GM19372 (cell line): ENCODE measurements around the gene SRGAP1.
"Not testable (repeated sequence)": the region's sequence is repeated elsewhere in the genome, so short reads cannot be mapped to it uniquely, and the experiment has no call there.

Source experiments
- ATAC-seq: cut with Tn5 transposase; IDR thresholded peaks from one replicate; pipeline ENCODE4 v1.9.1; 2021; ENCODE audit warnings: mild to moderate bottlenecking, low read depth, moderate library complexity; ENCODE audit not compliant: unreplicated experiment

The SRGAP1 gene

DNA sequence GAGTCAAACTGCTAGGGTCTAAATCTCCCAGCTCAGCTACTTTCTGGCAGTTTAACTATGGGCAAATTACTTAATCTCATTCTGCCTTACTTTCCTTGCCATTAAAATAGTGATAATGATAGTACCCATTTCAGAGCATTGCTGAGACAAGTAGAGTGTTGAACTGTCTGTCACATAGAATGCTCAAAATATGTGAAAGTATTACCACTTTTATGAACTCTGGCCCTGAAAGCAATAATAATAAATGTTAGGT lies 19.9 kb downstream of the SRGAP1 start:
- ATAC-seq: no peak

DNA sequence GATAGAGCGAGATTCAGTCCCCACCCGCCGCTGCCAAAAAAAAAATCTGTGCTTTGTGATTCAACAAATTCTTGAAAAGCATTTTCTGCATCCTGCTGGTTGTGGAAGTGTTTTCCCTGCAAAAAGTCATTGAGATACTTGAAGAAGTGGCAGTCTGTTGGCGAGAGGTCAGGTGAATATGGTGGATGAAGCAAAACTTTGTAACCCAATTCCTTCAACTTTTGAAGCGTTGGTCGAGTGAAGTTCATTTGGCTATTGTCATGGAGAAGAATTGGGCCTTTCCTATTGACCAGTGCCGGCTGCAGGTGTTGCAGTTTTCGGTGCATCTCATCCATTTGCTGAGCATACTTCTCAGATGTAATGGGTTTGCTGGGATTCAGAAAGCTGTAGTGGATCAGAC lies 20.9 kb downstream of the SRGAP1 start:
- ATAC-seq: no peak

DNA sequence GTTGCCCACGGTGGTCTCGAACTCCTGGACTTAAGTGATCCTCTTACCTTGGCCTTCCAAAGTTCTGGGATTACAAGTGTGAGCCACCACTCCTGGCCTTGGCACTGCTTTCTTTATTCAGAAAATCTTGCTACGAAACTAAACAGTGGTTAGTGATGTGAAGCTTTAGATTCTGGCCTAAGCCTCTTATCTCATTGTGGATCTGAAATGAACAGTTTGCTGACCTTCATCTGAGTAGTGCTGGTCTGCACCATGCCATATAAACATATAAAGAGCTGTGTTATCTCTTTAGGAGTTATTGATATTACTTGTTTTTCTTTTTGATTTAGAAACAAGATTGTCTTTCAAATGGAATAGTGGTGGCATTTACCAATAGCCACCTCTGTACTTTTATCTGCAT lies 22.6 kb downstream of the SRGAP1 start:
- ATAC-seq: no peak

DNA sequence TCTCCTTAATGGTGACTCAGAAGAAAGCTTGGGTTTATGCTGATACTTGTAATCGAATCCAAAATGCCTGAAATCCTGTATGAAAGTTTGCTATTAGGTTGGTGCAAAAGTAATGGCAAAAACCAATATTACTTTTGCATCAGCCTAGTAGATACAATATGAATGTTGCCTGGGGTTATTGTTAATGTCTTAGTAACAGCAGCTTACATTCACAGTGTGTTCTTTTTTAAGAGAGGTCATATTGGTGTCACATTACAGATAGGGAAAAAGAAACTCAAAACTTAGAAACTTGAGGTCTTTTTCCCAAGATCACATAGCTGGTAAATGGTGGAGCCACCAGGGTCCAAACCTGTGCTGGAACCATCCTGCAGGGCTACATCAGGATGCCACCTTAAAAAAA lies 25.2 kb downstream of the SRGAP1 start:
- no peak for ATAC-seq

DNA sequence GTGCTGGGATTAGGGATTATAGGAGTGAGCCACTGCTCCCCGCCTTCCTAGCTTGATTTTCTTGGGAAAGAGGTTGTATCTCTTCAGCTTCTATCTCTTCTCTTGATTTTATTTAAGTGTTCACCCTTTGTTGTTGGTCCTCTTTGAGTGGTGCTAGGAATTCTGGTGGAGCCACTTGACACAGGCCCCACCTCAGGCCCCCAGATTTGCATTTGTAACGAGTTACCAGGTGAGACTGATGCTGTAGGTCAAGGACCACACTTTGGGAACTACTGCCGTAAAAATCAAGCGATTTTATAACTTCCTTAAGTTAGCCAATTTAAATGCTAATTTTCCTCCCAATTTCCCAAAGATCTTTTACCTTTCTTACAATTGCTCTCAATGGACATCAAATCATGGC lies 26.3 kb downstream of the SRGAP1 start:
- ATAC-seq: no peak

DNA sequence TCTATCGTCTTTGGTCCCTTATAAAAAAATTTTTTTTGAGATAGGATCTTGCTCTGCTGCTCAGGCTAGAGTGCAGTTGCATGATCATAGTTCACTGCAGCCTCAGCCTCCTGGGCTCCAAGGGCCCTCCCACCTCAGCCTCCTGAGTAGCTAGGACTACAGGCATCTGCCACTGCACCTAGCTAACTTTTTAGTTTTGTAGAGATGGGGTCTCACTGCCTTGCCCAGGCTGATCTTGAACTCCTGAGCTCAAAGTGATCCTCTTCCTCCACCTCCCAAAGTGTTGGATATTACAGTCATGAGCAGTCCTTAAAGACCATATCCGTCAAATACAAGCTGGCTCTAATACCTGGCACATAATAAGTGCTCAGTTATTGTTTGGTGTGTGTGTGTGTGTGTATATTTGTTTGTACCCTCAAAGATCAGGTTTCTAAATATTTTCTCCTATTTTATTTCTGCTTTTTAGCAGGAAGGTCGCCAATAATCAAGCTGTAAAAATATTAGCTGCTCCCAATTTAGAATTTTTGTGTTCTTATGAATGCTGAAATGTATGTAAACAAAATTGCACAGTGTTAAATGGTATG lies 30.5 kb downstream of the SRGAP1 start:
- ATAC-seq: no peak

DNA sequence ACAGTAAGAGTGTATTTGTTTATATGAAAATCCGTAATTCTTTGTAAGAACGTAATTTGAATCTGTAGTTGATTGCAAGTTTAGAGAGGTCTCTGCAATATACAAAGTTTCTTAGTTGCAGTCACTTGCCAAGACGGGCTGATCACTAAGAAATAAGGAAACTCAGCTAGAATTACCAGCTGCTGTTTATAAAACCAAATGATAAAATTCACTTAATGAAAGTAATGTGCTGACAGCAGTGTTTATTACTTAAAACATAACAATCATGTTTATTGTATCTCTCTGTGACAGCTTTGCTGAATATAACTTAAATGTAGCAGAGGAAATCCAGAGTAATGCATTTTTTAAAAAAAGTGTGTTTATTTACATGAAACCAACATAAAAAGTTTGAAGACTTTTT lies 31.2 kb downstream of the SRGAP1 start:
- ATAC-seq: no peak

DNA sequence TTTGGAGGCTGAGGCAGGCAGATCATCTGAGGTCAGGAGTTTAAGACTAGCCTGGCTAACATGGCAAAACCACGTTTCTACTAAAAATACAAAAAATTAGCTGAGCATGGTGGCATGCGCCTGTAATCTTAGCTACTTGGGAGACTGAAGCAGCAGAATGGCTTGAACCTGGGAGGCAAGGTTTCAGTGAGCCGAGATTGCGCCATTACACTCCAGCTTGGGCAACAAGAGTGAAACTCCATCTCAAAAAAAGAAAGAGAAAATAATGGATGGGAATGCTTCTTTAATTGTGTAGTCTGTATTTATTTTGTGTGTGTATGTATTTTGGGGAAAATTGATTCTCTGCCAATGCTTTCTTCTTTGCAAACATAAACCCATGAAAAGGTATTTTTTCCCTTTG lies 32.5 kb downstream of the SRGAP1 start:
- no peak for ATAC-seq

DNA sequence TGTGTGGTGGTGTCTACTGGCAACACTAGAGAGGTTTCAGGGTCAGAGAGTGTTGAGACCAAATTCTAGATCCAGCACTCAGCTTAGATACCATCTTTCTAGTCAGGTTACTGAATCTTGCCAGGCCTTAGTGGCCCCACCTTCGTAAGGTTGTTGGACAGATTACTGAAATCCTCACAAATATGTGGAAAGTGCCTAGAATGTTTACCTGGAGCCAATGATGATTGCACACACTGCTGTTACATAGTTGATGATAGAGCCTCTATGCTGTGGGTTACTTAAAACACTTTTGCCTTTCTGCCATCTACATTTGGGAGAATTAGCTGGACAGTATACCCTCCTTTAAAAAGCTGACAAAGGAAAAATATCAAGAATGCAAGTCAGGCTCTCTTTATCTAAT lies 33.2 kb downstream of the SRGAP1 start:
- no peak for ATAC-seq

DNA sequence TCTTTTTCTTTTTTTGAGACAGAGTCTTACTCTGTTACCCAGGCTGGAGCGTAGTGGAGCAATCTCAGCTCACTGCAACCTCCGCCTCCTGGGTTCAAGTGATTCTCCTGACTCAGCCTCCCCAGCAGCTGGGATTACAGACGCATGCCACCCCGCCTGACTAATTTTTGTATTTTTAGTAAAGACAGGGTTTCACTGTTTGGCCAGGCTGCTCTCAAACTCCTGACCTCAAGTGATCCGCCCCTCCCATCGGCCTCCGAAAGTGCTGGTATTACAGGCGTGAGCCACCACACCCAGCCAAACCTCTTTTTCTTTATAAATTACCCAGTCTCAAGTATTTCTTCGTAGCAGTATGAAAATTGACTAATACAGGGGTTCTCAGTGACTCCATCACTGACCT lies 35.7 kb downstream of the SRGAP1 start:
- ATAC-seq: not testable (repeated sequence)

DNA sequence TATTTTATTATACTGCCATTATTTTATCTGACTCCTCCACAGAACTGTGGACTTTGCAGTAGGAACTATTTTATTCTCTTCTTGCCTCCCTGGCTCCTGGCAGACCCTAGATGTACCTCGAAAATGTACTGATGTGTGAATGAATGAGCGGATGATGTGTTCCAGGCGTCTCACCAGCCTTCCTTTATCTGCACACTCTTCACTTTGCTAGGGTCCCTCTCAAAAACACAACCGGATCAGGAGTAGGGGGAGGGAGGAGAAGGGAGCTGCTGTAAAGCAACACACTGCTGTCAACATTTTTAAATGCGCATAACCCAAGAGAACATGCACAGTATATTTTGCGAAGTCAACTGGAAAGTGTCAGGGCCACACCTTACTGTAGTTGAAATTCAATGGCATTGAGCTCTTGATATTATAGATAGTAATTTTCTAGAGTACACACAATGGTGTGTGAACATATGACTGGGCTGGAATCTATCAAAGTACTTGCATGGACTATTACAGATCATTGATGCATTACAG lies 36.3 kb downstream of the SRGAP1 start:
- no peak for ATAC-seq

DNA sequence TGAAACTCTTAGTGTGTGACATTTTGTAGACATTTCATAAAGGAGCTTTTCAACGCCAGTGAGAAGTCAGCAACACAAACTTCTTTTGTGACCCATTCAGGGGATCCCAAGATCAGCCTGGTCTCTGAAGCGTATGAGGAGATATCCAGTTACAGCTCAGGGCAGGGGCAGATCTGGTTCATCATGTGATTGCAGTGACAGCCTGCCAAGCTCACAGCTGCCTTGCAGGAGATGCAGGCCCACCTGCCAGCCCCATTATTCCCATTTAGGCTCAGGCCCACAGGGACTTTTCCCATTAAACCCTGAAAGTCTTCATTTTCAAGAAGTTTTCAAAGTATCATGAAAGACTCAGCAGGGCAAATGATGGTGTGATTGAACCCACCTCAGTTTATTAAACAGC lies 38.3 kb downstream of the SRGAP1 start:
- no peak for ATAC-seq

DNA sequence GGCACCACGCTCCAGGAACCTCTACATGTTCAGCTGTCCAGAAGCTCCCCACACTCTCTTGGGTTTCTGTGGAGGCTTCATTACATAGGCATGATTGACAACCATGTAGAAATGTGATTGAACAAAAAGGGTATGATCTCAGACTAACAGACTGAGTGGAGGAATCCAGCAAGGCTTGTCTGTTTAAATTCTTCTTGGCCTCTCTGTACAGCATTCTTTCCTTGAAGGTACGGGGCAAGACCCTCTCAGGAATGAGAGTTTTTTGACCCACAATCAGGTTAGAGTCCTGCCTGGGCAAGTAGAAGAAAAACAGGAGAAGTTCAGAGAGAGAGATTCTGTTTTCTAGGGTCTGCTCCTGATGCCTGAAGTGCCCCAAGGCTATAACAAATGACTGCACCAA lies 40.9 kb downstream of the SRGAP1 start:
- ATAC-seq: no peak

DNA sequence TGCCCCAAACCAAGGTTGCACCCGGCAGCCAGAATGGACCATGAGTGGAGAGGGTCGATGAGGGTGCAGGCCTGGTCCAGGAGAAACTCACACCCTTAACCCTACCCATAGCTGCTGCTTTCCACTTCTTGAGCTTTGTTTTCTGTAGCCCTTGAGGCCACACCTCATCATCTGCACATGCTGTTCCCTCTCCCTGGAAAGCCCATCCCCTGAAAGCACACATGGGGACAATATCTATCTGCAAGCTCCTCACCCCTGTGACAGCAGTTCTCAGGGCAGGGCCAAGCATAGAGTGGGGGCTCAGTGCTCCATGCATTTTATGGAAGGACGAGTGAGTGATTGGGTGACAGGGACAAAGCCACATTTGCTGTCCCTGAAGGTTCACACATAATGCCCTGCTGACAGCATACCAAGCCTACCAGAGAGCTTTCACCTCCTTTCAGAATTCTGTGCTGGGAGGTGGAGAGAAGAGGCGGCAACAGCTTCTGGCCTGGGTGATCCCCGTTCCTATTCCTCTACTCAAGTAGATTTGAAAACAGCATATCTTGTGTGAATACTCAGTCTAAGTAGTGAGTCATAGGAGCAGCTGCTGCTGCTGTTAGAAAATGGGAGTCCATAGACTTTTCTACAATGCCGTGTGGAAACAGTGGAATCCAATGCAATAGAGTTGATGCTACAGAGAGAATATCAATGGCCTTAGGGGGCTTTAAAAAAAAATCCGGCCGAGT lies 44.6 kb downstream of the SRGAP1 start:
- ATAC-seq: no peak

DNA sequence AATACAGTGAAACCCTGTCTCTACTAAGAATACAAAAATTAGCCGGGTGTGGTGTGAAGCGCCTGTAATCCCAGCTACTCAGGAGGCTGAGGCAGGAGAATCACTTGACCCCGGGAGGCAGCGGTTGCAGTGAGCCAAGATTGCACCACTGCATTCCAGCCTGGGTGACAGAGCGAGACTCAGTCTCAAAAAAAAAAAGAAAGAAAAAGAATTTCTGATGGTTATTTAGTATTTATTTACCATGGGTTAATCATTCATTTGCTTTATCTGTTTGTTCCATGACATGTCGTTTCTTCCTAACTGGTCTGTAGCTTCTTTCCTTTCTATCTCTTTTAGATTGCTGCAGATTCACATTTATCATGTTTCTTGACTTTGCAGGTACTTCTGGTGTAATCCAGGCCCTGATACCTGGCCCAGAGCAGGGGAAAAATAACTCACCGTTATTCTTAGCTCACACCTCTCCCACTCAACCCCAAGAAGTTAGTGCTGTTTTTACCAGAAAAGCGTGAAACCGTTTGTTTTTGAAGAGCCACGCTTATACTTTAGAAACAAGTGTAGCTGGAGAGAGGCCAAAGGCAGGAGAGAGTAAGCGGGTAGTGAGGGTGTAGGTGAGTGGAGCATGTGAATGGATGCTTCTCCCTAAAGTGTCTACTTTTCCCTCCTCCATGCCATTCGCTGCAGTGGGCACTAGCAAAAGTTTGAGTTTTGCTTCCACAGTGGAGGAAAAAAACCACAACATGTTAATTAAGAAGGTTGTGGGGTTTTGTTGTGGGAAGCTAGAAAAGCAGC lies 45.4 kb downstream of the SRGAP1 start:
- ATAC-seq: no peak

DNA sequence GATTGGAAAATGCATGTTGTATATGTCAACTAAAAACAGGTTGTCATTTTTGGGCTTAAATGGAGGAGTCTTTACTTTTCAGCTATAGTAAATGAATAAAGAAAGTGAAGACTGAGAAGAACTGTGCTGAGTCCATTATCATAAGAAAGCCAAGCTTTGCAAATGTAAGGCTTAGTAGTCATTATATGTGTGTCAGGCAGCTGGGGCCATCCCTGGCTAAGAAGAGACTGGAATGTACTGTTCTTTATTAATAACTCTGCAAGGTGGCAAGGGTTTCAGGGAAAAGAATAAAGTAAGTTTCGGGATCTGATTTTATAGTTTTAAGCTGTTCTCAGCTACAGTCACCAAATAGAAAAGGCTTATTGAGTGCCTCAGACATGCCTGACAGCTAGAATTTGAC lies 48.7 kb downstream of the SRGAP1 start:
- ATAC-seq: no peak

DNA sequence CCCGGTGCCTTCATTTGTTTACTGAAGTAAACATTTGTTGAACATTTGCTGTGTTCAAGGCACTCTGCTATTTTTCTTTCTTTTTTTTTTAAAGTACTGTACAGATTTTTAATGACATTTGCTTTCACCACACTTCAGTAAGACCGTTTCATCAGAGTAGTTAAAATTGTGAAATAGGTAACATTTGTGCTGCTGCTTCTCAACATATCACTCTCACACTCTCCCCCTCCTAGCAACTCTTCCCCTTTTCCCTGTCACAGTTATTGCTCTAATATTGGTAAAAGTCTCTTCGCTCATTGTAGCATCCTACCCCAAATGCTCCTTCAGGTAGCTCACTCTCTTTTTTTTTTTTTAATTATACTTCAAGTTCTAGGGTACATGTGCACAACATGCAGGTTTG lies 49.6 kb downstream of the SRGAP1 start:
- no peak for ATAC-seq

DNA sequence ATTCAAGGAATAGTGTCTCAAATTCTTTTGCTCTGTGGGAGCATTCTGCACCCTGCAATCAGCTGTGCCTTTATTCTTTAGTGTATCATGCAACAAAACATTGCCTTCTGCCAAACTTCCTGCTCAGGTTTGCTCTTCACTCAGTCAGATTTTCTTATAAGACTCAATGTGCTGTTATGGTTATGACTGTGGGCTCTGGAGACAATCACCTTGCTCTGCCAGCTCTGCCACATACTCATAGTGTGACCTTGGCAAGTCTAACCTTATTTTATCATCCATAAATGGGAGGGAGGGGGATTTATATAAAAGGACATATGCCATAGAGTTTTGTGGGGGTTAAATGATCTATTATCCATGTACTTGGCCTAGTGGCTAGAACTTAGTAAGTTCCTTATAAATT lies 51.3 kb downstream of the SRGAP1 start:
- no peak for ATAC-seq

DNA sequence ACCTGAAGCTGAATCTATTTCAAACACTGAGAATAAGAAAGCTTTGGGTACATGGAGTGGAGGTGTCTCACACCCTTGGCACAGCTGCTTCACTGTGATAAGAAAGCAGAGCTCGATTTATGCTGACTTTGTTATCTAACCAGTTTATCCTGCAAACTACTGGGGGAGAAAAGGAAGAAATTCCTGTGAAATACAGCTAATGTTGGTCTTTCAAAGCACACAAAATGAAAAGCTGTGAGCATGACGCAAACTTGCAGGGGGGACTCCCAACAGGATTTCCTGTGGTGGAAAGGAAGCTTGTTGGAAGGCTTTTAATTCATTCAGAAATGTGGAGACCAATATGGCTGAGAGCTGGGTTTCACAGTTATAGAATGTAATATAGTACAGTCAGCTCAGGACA lies 53.4 kb downstream of the SRGAP1 start:
- ATAC-seq: no peak

DNA sequence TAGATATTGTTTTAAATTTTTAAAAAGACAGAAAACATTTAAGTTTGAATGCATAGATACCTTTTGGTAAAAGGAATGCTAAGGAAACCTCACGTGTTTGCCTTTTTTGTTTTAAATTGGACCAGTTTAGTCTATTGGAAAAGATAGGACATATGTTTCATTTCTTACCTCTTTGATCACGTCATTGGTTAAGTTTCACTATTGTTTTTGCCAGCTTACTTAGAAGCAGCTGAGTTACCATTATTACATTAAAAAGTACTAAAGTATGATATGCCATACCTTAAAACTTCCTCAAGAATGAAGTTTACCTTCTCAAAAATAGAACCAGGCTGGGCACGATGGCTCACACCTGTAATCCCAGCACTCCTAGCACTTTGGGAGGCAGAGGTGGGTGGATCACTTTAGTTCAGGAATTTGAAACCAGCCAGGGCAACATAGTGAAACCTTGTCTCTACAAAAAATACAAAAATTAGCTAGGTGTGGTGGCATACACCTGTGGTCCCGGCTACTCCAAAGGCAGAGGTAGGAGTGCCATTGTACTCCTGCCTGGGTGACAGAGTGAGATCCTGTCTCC lies 54.4 kb downstream of the SRGAP1 start:
- ATAC-seq: no peak

DNA sequence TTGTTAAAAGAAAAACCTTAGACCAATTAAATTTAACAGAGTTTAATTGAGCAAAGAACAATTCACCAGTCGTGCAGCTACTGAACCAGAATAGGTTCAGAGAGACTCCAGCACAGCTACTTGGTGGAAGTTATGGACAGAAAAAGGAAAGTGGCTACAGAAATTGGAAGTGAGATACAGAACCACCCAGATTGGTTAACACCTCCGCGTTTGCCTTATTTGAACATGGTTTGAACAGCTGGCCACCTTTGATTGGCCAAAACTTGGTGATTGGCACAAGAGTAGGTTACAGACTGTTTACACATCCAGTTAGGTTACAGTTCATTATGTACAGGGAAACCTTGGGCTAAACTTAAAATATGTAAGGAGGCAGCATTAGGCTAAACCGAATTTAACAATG lies 54.9 kb downstream of the SRGAP1 start:
- ATAC-seq: no peak
